ENCODE measurements around the gene SUPT16H.

GRCh38 chr14:21384494-21384851 lies 654 bp upstream of the SUPT16H start:
- TF ChIP-seq CTCF (IDR thresholded peaks at IDR 0.05) (peak in 1 of 5 experiments; percentile 6), POLR2A (IDR thresholded peaks at IDR 0.05) (no peak), EP300 (IDR thresholded peaks at IDR 0.05) (no peak)
